BE2C (cell line): ENCODE measurements around the gene PPM1B.

Experiments
- DNase-seq: peaks from one replicate; pipeline ENCODE4 v3.0.0-alpha.2; 2020
- H3K27me3 ChIP-seq: fragments of 250-450 bp; sonication (Bioruptor Pico); 2 replicates; pipeline ENCODE4 v1.5.1; 2020; ENCODE audit warnings: mild to moderate bottlenecking
- H3K36me3 ChIP-seq: fragments of 250-450 bp; sonication (Bioruptor Pico); 2 replicates; pipeline ENCODE4 v1.5.1; 2020; ENCODE audit warnings: mild to moderate bottlenecking
- H3K4me1 ChIP-seq: fragments of 250-450 bp; sonication (Bioruptor Pico); 2 replicates; pipeline ENCODE4 v1.5.1; 2020
- H3K4me3 ChIP-seq: 2 replicates; pipeline ENCODE4 v1.5.1; 2011; ENCODE audit warnings: low read depth, low read length
- H3K9me3 ChIP-seq: fragments of 250-450 bp; sonication (Bioruptor Pico); 2 replicates; pipeline ENCODE4 v1.5.1; 2020
- TF ChIP-seq, protein P1 (sequence below): IDR thresholded peaks from 2 replicates; pipeline ENCODE4 v1.5.1; 2012; ENCODE audit warnings: mild to moderate bottlenecking, low read depth, low read length

The PPM1B gene

GRCh38 chr2:44150473-44150872, 18.2 kb upstream of the PPM1B start:
- DNase-seq, result no peak
- H3K4me1 ChIP-seq, result no peaks in the 10 kb centered on the region

DNA sequence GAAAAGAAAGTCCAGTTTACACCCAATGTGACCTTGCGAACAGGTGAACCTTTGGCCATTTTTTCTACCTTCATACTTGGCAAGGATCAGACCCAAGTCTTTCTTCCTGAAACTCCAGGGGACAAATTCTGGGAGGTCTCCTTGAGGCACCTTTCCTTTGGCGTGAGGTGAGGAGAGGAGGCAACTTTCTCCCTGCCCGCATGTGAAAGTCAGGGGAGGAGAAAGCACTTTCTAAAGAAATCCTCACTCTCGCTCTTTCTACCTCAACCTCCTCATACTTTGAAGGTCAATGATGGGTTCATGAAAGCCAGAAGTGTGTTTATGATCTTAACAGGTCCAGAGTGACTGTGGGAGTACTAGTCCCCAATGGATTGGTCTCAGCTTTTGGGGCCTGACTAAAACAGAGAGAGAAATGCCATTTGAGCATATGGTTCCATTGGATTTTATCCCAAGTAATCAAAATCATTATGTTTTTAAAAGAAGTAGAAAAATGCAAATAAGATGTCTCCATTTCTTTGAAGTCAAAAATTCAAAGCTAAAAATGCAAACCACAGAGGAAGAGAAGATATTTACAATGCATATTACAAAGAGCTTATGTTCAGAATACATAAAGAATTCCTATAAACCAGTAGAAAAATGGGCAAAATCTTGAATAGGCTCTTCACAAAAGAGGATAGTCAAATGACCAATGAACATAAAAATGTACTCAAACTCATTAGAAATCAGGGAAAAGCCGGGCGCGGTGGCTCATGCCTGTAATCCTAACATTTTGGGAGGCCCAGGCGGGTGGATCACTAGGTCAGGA, 15.6 kb upstream of the PPM1B start:
- Histone ChIP-seq H3K4me3 (no peak overlapping the region), H3K4me1 (no peaks in the 10 kb centered on the region), H3K9me3 (no peaks in the 10 kb centered on the region), H3K27me3 (no peaks in the 10 kb centered on the region), H3K36me3 (no peaks in the 10 kb centered on the region)
- no peak for DNase-seq
- TF ChIP-seq, protein P1, sequence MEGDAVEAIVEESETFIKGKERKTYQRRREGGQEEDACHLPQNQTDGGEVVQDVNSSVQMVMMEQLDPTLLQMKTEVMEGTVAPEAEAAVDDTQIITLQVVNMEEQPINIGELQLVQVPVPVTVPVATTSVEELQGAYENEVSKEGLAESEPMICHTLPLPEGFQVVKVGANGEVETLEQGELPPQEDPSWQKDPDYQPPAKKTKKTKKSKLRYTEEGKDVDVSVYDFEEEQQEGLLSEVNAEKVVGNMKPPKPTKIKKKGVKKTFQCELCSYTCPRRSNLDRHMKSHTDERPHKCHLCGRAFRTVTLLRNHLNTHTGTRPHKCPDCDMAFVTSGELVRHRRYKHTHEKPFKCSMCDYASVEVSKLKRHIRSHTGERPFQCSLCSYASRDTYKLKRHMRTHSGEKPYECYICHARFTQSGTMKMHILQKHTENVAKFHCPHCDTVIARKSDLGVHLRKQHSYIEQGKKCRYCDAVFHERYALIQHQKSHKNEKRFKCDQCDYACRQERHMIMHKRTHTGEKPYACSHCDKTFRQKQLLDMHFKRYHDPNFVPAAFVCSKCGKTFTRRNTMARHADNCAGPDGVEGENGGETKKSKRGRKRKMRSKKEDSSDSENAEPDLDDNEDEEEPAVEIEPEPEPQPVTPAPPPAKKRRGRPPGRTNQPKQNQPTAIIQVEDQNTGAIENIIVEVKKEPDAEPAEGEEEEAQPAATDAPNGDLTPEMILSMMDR, result no peak

More at GRCh38 chr2:44150473-44150872, 18.2 kb upstream of the PPM1B start:
- TF ChIP-seq, protein P1, result no peak
- Histone ChIP-seq H3K4me3 (no peak overlapping the region), H3K27me3 (no peaks in the 10 kb centered on the region), H3K36me3 (no peaks in the 10 kb centered on the region), H3K9me3 (no peaks in the 10 kb centered on the region)

GRCh38 chr2:44155666-44156446, 12.8 kb upstream of the PPM1B start:
- Histone ChIP-seq H3K9me3 (no peaks in the 10 kb centered on the region), H3K4me3 (no peak overlapping the region), H3K4me1 (no peaks in the 10 kb centered on the region), H3K36me3 (no peaks in the 10 kb centered on the region), H3K27me3 (no peaks in the 10 kb centered on the region)
- TF ChIP-seq, protein P1, result no peak
- no peak for DNase-seq

- Histone ChIP-seq H3K36me3 (peaks cover under 1% of the 10 kb centered on the region; the same call in 1 of the 2 replicates), H3K4me1 (no peaks in the 10 kb centered on the region), H3K9me3 (no peaks in the 10 kb centered on the region), H3K4me3 (no peak overlapping the region), H3K27me3 (no peaks in the 10 kb centered on the region)
- TF ChIP-seq, protein P1, result no peak
- no peak for DNase-seq
These were observed 4.9 kb upstream of the PPM1B start for GRCh38 chr2:44163777-44164176.

- Histone ChIP-seq H3K4me1 (no peaks in the 10 kb centered on the region), H3K9me3 (no peaks in the 10 kb centered on the region), H3K4me3 (no peak overlapping the region), H3K27me3 (no peaks in the 10 kb centered on the region), H3K36me3 (peaks cover 7% of the 10 kb centered on the region)
- TF ChIP-seq, protein P1, result no peak
- DNase-seq, result no peak
These were observed 4.1 kb upstream of the PPM1B start for GRCh38 chr2:44164617-44165016.

DNA sequence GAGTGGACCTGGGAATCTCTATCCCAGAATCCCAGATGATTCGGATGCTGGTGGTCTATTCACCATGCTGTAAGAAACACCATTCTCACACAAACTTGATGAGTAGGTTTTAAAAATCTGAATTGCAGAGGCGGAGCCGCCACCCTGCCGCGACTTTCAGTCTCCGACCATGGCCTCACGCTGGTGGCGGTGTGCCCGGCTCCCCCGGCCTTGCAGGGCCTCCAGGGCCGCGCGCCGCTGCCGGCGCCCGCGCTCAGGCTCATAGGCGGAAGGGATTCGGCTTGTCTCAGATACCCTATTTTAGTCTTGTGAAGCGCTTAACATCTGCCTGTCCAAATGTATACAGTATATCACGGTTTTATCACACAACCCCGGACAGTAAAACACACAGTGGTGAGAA, 2.6 kb upstream of the PPM1B start:
- TF ChIP-seq, protein P1, result no peak
- Histone ChIP-seq H3K9me3 (no peaks in the 10 kb centered on the region), H3K27me3 (no peaks in the 10 kb centered on the region), H3K36me3 (peaks cover 7% of the 10 kb centered on the region), H3K4me1 (no peaks in the 10 kb centered on the region), H3K4me3 (no peak overlapping the region)
- DNase-seq, result no peak
